IMR-90 (cell line): ENCODE measurements around the gene KANSL3. TPM values are rescaled to one million over a fixed set of nuclear protein-coding genes. Genes with fewer than 3 reads are reported as not detected.

Experiments
- ATAC-seq: fragments of 200-7000 bp; cut with Tn5 transposase; 2 replicates; pipeline ENCODE4 v1.9.1; 2020; ENCODE audit warnings: low read depth, mild to moderate bottlenecking, moderate library complexity
- BruUV-seq: library from RNA; stranded (reverse); fragments of 400-500 nt; replicated peaks from 2 replicates; lab custom pipeline; 2021; lab: Mats Ljungman, UMichigan
- CTCF ChIA-PET: fragments of 300-600 bp; formaldehyde crosslinking; extraction: SDS; loops from one replicate; lab custom pipeline; 2021; ENCODE audit warnings: antibody characterized with exemption; lab: Yijun Ruan, JAX
- POLR2A ChIA-PET: fragments of 300-600 bp; sonication (Branson Sonifier 250); formaldehyde crosslinking; loops from one replicate; lab custom pipeline; 2022; ENCODE audit warnings: antibody characterized with exemption; ENCODE audit not compliant: unreplicated experiment; lab: Charles Lee
- DNase-seq: peaks from one replicate; pipeline ENCODE4 v3.0.0; 2013
- H2AFZ ChIP-seq: replicated peaks from 2 replicates; pipeline ENCODE3; 2013; ENCODE audit warnings: low read length, mild to moderate bottlenecking; ENCODE audit not compliant: poor library complexity
- H2AK5ac ChIP-seq: 2 replicates; pipeline ENCODE4 v1.6.1; 2013; ENCODE audit warnings: low read depth, low read length, inconsistent platforms
- H2AK9ac ChIP-seq: replicated peaks from 2 replicates; pipeline ENCODE3; 2013; ENCODE audit warnings: mild to moderate bottlenecking, low read depth, low read length, moderate library complexity; ENCODE audit not compliant: poor library complexity
- H2BK120ac ChIP-seq: 2 replicates; pipeline ENCODE4 v1.6.1; 2013; ENCODE audit warnings: low read depth, low read length, inconsistent platforms
- H2BK15ac ChIP-seq: 3 replicates; pipeline ENCODE4 v1.6.1; 2013; ENCODE audit warnings: low read depth, low read length, inconsistent platforms
- H2BK20ac ChIP-seq: 2 replicates; pipeline ENCODE4 v1.6.1; 2013; ENCODE audit warnings: low read depth, mild to moderate bottlenecking, inconsistent platforms, low read length, moderate library complexity
- H2BK5ac ChIP-seq: 2 replicates; pipeline ENCODE4 v1.6.1; 2013; ENCODE audit warnings: mild to moderate bottlenecking, low read depth, low read length, inconsistent platforms; ENCODE audit not compliant: poor library complexity, severe bottlenecking
- H3K14ac ChIP-seq: replicated peaks from 2 replicates; pipeline ENCODE4 v1.6.1; 2013; ENCODE audit warnings: low read depth, low read length, inconsistent platforms
- H3K18ac ChIP-seq: 2 replicates; pipeline ENCODE4 v1.6.1; 2013; ENCODE audit warnings: low read depth, low read length, control low read depth
- H3K23ac ChIP-seq: 2 replicates; pipeline ENCODE4 v1.6.1; 2013; ENCODE audit warnings: low read depth, low read length, inconsistent platforms
- H3K27ac ChIP-seq: 2 replicates; pipeline ENCODE4 v1.5.1; 2013; ENCODE audit warnings: mild to moderate bottlenecking, control low read depth, low read length; ENCODE audit not compliant: insufficient read depth
- H3K27me3 ChIP-seq: 2 replicates; pipeline ENCODE4 v1.6.1; 2013; ENCODE audit warnings: low read length; ENCODE audit not compliant: control insufficient read depth, insufficient read depth
- H3K36me3 ChIP-seq: 2 replicates; pipeline ENCODE4 v1.6.1; 2013; ENCODE audit warnings: low read length, mixed read lengths; ENCODE audit not compliant: control insufficient read depth, insufficient read depth
- H3K4ac ChIP-seq: 2 replicates; pipeline ENCODE4 v1.6.1; 2013; ENCODE audit warnings: low read depth, low read length, inconsistent platforms
- H3K4me1 ChIP-seq: 2 replicates; pipeline ENCODE4 v1.6.1; 2013; ENCODE audit warnings: low read length, mixed read lengths; ENCODE audit not compliant: control insufficient read depth, insufficient read depth
- H3K4me2 ChIP-seq: 2 replicates; pipeline ENCODE4 v1.6.1; 2013; ENCODE audit warnings: low read depth, mild to moderate bottlenecking, control low read depth, low read length, moderate library complexity
- H3K4me3 ChIP-seq: 2 replicates; pipeline ENCODE4 v1.5.1; 2013; ENCODE audit warnings: low read depth, mild to moderate bottlenecking, control low read depth, low read length, moderate library complexity; ENCODE audit not compliant: insufficient read depth
- H3K56ac ChIP-seq: 2 replicates; pipeline ENCODE4 v1.6.1; 2013; ENCODE audit warnings: low read length, inconsistent platforms; ENCODE audit not compliant: insufficient read depth; ENCODE audit errors: extremely low read depth
- H3K79me1 ChIP-seq, 2 experiments: 2 replicates each; pipeline ENCODE4 v1.6.1; 2013; ENCODE audit warnings: low read length in 2 of 2, inconsistent platforms in 1 of 2, low read depth in 1 of 2
- H3K9ac ChIP-seq: 2 replicates; pipeline ENCODE4 v1.6.1; 2013; ENCODE audit warnings: low read depth, low read length, control low read depth
- H3K9me1 ChIP-seq: 2 replicates; pipeline ENCODE4 v1.6.1; 2013; ENCODE audit warnings: low read length, inconsistent platforms; ENCODE audit not compliant: insufficient read depth
- H3K9me3 ChIP-seq: 2 replicates; pipeline ENCODE4 v1.6.1; 2013; ENCODE audit warnings: low read length; ENCODE audit not compliant: control insufficient read depth, insufficient read depth
- H4K20me1 ChIP-seq: 2 replicates; pipeline ENCODE4 v1.6.1; 2013; ENCODE audit warnings: low read length, inconsistent platforms; ENCODE audit not compliant: insufficient read depth
- H4K5ac ChIP-seq: 2 replicates; pipeline ENCODE4 v1.6.1; 2013; ENCODE audit warnings: mild to moderate bottlenecking, low read depth, low read length, control low read depth
- H4K8ac ChIP-seq, 2 experiments: 2 replicates each; pipeline ENCODE4 v1.6.1; 2013; ENCODE audit warnings: low read depth in 2 of 2, low read length in 2 of 2, control low read depth in 1 of 2, inconsistent platforms in 1 of 2
- H4K91ac ChIP-seq: 2 replicates; pipeline ENCODE4 v1.6.1; 2013; ENCODE audit warnings: low read depth, low read length, inconsistent platforms; ENCODE audit not compliant: insufficient read depth
- BHLHE40 ChIP-seq: fragments of 150-350 bp; IDR thresholded peaks from 2 replicates; pipeline ENCODE4 v1.6.1; 2016; ENCODE audit warnings: mild to moderate bottlenecking, low read depth, low read length
- CEBPB ChIP-seq: IDR thresholded peaks from 2 replicates; pipeline ENCODE4 v1.6.1; 2012; ENCODE audit warnings: low read depth, low read length, improper control_type of control experiment
- CHD1 ChIP-seq: IDR thresholded peaks from 2 replicates; pipeline ENCODE4 v1.6.1; 2012; ENCODE audit warnings: low read depth, low read length, improper control_type of control experiment
- CTCF ChIP-seq: conservative IDR thresholded peaks from 2 replicates; pipeline ENCODE4 v1.5.1; 2012; ENCODE audit warnings: mild to moderate bottlenecking, low read depth, low read length, improper control_type of control experiment
- FOS ChIP-seq: fragments of 150-350 bp; IDR thresholded peaks from 2 replicates; pipeline ENCODE4 v1.6.1; 2016; ENCODE audit warnings: low read depth, low read length
- MAZ ChIP-seq: IDR thresholded peaks from 2 replicates; pipeline ENCODE4 v1.6.1; 2012; ENCODE audit warnings: low read depth, mild to moderate bottlenecking, low read length, improper control_type of control experiment, moderate library complexity, borderline replicate concordance
- MXI1 ChIP-seq: IDR thresholded peaks from 2 replicates; pipeline ENCODE4 v1.6.1; 2012; ENCODE audit warnings: low read depth, mild to moderate bottlenecking, low read length, moderate library complexity, borderline replicate concordance
- POLR2A ChIP-seq: IDR thresholded peaks from 2 replicates; pipeline ENCODE4 v1.6.1; 2012; ENCODE audit warnings: mild to moderate bottlenecking, low read depth, low read length
- RAD21 ChIP-seq: IDR thresholded peaks from 2 replicates; pipeline ENCODE4 v1.6.1; 2012; ENCODE audit warnings: low read length, improper control_type of control experiment
- RCOR1 ChIP-seq: IDR thresholded peaks from 2 replicates; pipeline ENCODE4 v1.6.1; 2012; ENCODE audit warnings: mild to moderate bottlenecking, low read length, improper control_type of control experiment; ENCODE audit not compliant: insufficient replicate concordance
- RFX5 ChIP-seq: IDR thresholded peaks from 2 replicates; pipeline ENCODE4 v1.8.0; 2012; ENCODE audit warnings: low read depth, mild to moderate bottlenecking, low read length, moderate library complexity
- SMC3 ChIP-seq: fragments of 150-350 bp; IDR thresholded peaks from 2 replicates; pipeline ENCODE4 v1.6.1; 2016; ENCODE audit warnings: low read depth, mild to moderate bottlenecking, antibody characterized with exemption, low read length, moderate library complexity
- WGBS, 2 experiments: methylation state at CpG; one replicate each; pipeline versions ENCODE4 v1.1.5 to v1.1.7; 2013; ENCODE audit warnings: missing lambda C conversion rate in 2 of 2; ENCODE audit not compliant: insufficient read length in 1 of 2; ENCODE audit errors: extremely low coverage in 2 of 2; 5-methylcytosine and 5-hydroxymethylcytosine counted together
- dilution Hi-C: fragments of 300-500 bp; cut with HindIII; formaldehyde crosslinking; loops from one replicate; pipeline ENCODE4 v1.14.3; 2018; ENCODE audit warnings: low sequenced_read_pairs; ENCODE audit not compliant: unreplicated experiment
- in situ Hi-C: fragments of 300-500 bp; cut with MboI; formaldehyde crosslinking; loops from 3 replicates; pipeline ENCODE4 v1.14.3; 2019; ENCODE audit warnings: low sequenced_read_pairs, inconsistent platforms, mixed read lengths
- intact Hi-C: fragments of 100-400 bp; cut with micrococcal nuclease; formaldehyde crosslinking; loops from 2 replicates; pipeline ENCODE4 v1.10.0; 2022
- polyA plus RNA-seq, 3 experiments: library from polyadenylated mRNA; depleted of rRNA; stranded (reverse); fragments of >200 nt; gene quantifications; 2 replicates each; pipeline ENCODE4 v1.2.3, GENCODE V29; 2012; ENCODE audit warnings: low replicate concordance in 1 of 3
- total RNA-seq: library from RNA; depleted of rRNA; stranded (reverse); fragments of >200 nt; gene quantifications from 2 replicates; pipeline ENCODE4 v1.2.3, GENCODE V29; 2012

Gene KANSL3
- total and polyA plus RNA-seq, 2 of the 4 experiments (the other 2 are of a cell fraction) = 22.2 to 26.3 TPM

- CTCF ChIA-PET = no interaction called here
- dilution Hi-C loops = no loop called here
- no peak overlapping the region for H3K56ac ChIP-seq
Measured at GRCh38 chr2:96633641-96634040, 4.5 kb downstream of the KANSL3 start.

More at GRCh38 chr2:96633641-96634040, 4.5 kb downstream of the KANSL3 start:
- Histone ChIP-seq H4K20me1 (peaks cover 15% of the 10 kb centered on the region; the same call in 1 of the 2 replicates), H3K4me2 (no peak overlapping the region), H3K9ac (no peak overlapping the region), H3K9me3 (no peaks in the 10 kb centered on the region), H3K36me3 (peaks cover 12% of the 10 kb centered on the region), H3K4me3 (no peak overlapping the region), H3K79me1 (peaks cover 34 to 68% of the 10 kb centered on the region in 2 experiments), H2AFZ (no peak overlapping the region), H4K91ac (no peak overlapping the region), H2BK120ac (no peak overlapping the region), H3K4me1 (peaks cover 10% of the 10 kb centered on the region), H3K27ac (no peak overlapping the region), H2AK9ac (no peak overlapping the region), H2BK20ac (no peak overlapping the region), H3K14ac (no peak overlapping the region), H2AK5ac (no peak overlapping the region), H3K27me3 (no peaks in the 10 kb centered on the region), H3K23ac (no peak overlapping the region), H4K8ac (no peak overlapping the region), H3K18ac (no peak overlapping the region), H2BK5ac (no peak overlapping the region), H4K5ac (no peak overlapping the region), H2BK15ac (no peak overlapping the region), H3K9me1 (peaks cover 12% of the 10 kb centered on the region), H3K4ac (no peak overlapping the region)
- in situ Hi-C loops = no loop called here
- TF ChIP-seq CTCF (no peak), MXI1 (no peak), RCOR1 (no peak), CEBPB (no peak), RFX5 (no peak), RAD21 (no peak), POLR2A (no peak), MAZ (no peak), BHLHE40 (no peak), FOS (no peak), SMC3 (no peak), CHD1 (no peak)
- intact Hi-C loops = no loop called here
- POLR2A ChIA-PET = interaction anchor here (0.6 kb wide), 1 partner anchor 30 kb away, joined by 4 read pairs; no protein-coding TSS in a partner anchor
- WGBS, 2 experiments = 86% methylated on average over 3 of the region's 9 CpGs; no CpG with 5 or more reads in 1 of the 2 experiments
- ATAC-seq (no peak), DNase-seq (no peak)
- BruUV-seq = no TSS peak
